ENCODE results near the gene TEX22.

- TF ChIP-seq CTCF (IDR thresholded peaks at IDR 0.05) (no peak), POLR2A (IDR thresholded peaks at IDR 0.05) (no peak), EP300 (IDR thresholded peaks at IDR 0.05) (no peak)
Measured at GRCh38 chr14:105397350-105397931, 897 bp upstream of the TEX22 start.

Data from ovary (tissue), 3 donors.